RWPE1 (cell line): ENCODE data around the gene CCDC148.
"Not testable (repeated sequence)": the region's sequence is repeated elsewhere in the genome, so short reads cannot be mapped to it uniquely, and the experiment has no call there.

Experiments used
- CTCF ChIA-PET: fragments of 350-600 bp; sonication (Branson Sonifier 250); formaldehyde crosslinking; extraction: SDS; loops from one replicate; lab custom pipeline; 2021; lab: Yijun Ruan, JAX
- POLR2A ChIA-PET: fragments of 400-600 bp; formaldehyde crosslinking; extraction: SDS; loops from one replicate; lab custom pipeline; 2020; ENCODE audit warnings: antibody characterized with exemption; ENCODE audit not compliant: low non-redundant PET; lab: Yijun Ruan, JAX
- DNase-seq: peaks from one replicate; pipeline ENCODE4 v3.0.0; 2012; ENCODE audit warnings: low spot score
- H3K27ac ChIP-seq: fragments of 450-650 bp; 2 replicates; pipeline ENCODE4 v1.5.1; 2017
- CTCF ChIP-seq: fragments of 450-650 bp; conservative IDR thresholded peaks from 2 replicates; pipeline ENCODE4 v1.5.1; 2017; ENCODE audit warnings: low read depth, mild to moderate bottlenecking

The CCDC148 gene

GRCh38 chr2:158477202-158477601 lies 20.6 kb upstream of the CCDC148 start:
- ChIA-PET CTCF (interaction anchor here (0.6 kb wide), 1 partner anchor 10 kb away, joined by 3 read pairs; no protein-coding TSS in a partner anchor), POLR2A (no interaction called here)

GRCh38 chr2:158474526-158475011 lies 18.0 kb upstream of the CCDC148 start:
- CTCF ChIA-PET, POLR2A ChIA-PET, H3K27ac ChIP-seq, DNase-seq: not testable (repeated sequence)

More at GRCh38 chr2:158477202-158477601, 20.6 kb upstream of the CCDC148 start:
- TF ChIP-seq CTCF: no peak
- DNase-seq: no peak
- H3K27ac ChIP-seq: no peak overlapping the region

- CTCF ChIA-PET: interaction anchor here (0.5 to 1.0 kb wide), 3 partner anchors 12 to 648 kb away, joined by 3 read pairs; no protein-coding TSS in a partner anchor
- no peak overlapping the region for H3K27ac ChIP-seq
- DNase-seq: no peak
- no peak for TF ChIP-seq CTCF
- POLR2A ChIA-PET: no interaction called here
These were observed 17.3 kb upstream of the CCDC148 start for GRCh38 chr2:158473719-158474392.

GRCh38 chr2:158473300-158473699 lies 16.7 kb upstream of the CCDC148 start:
- POLR2A ChIA-PET, H3K27ac ChIP-seq, DNase-seq: not testable (repeated sequence)
- CTCF ChIA-PET: interaction anchor here (0.5 to 1.0 kb wide), 3 partner anchors 12 to 648 kb away, joined by 3 read pairs; no protein-coding TSS in a partner anchor

GRCh38 chr2:158472829-158473228 lies 16.3 kb upstream of the CCDC148 start:
- POLR2A ChIA-PET, DNase-seq, H3K27ac ChIP-seq, CTCF ChIA-PET: not testable (repeated sequence)

GRCh38 chr2:158467248-158467647 lies 10.7 kb upstream of the CCDC148 start:
- TF ChIP-seq CTCF: no peak
- H3K27ac ChIP-seq: no peak overlapping the region
- ChIA-PET CTCF (interaction anchor here (0.8 kb wide), 1 partner anchor 10 kb away, joined by 3 read pairs; no protein-coding TSS in a partner anchor), POLR2A (no interaction called here)
- no peak for DNase-seq

GRCh38 chr2:158464426-158465281 lies 8.1 kb upstream of the CCDC148 start:
- ChIA-PET POLR2A (no interaction called here), CTCF (interaction anchor here (0.7 kb wide), 1 partner anchor 17 kb away, joined by 3 read pairs; no protein-coding TSS in a partner anchor)
- DNase-seq: no peak
- no peak overlapping the region for H3K27ac ChIP-seq
- peak; percentile 38 for TF ChIP-seq CTCF
